ENCODE results near the gene ASXL1. TPM values are rescaled to one million over a fixed set of nuclear protein-coding genes. Genes with fewer than 3 reads are reported as not detected.
A peak's percentile ranks its signal among the peaks of the same experiment; 100 is the strongest.
"Not testable (repeated sequence)": the region's sequence is repeated elsewhere in the genome, so short reads cannot be mapped to it uniquely, and the experiment has no call there.

The ASXL1 gene
- total and polyA plus RNA-seq, 8 donors, result 9.0 to 185 (median 61.7) TPM

GRCh38 chr20:32353848-32354496 is 4.2 kb upstream of the ASXL1 start:
- intact Hi-C loops (cut with DNase I; ENCODE audit: low total_unique reads), result no loop called here
- TF ChIP-seq POLR2AphosphoS5 (IDR thresholded peaks at IDR 0.05) (no peak), CTCF (IDR thresholded peaks at IDR 0.05) (no peak), POLR2A (IDR thresholded peaks at IDR 0.05) (no peak), EP300 (IDR thresholded peaks at IDR 0.05) (no peak)
- 88 to 94% (median 90%) methylated on average over 6 of the region's 6 CpGs for WGBS, 5 donors
- Histone ChIP-seq H3K36me3 (no peaks in the 10 kb centered on the region), H3K27me3 (no peaks in the 10 kb centered on the region), H3K9me3 (no peaks in the 10 kb centered on the region), H3K27ac (no peak overlapping the region), H3K4me1 (peaks cover 13 to 17% (median 16%) of the 10 kb centered on the region in 4 donors), H3K4me3 (no peak overlapping the region)
- no peak for DNase-seq

GRCh38 chr20:32354592-32355416 is 3.3 kb upstream of the ASXL1 start:
- H3K36me3 ChIP-seq, result no peaks in the 10 kb centered on the region
- intact Hi-C loops (cut with DNase I; ENCODE audit: low total_unique reads), result no loop called here
- 37 to 48% (median 41%) methylated on average over 2 of the region's 2 CpGs for WGBS, 5 donors
- no peak overlapping the region for H3K4me3 ChIP-seq
- no peak for DNase-seq
- H3K4me1 ChIP-seq, result peaks cover 15 to 23% (median 19%) of the 10 kb centered on the region in 4 donors
- TF ChIP-seq EP300 (IDR thresholded peaks at IDR 0.05) (no peak), CTCF (IDR thresholded peaks at IDR 0.05) (no peak), POLR2AphosphoS5 (IDR thresholded peaks at IDR 0.05) (no peak), POLR2A (IDR thresholded peaks at IDR 0.05) (no peak)
- H3K27me3 ChIP-seq, result no peaks in the 10 kb centered on the region
- no peaks in the 10 kb centered on the region for H3K9me3 ChIP-seq
- H3K27ac ChIP-seq, result no peak overlapping the region

- H3K4me3 ChIP-seq, result no peak overlapping the region
- H3K27me3 ChIP-seq, result no peaks in the 10 kb centered on the region
- H3K4me1 ChIP-seq, result peaks cover 17 to 29% (median 24%) of the 10 kb centered on the region in 4 donors
- intact Hi-C loops (cut with DNase I; ENCODE audit: low total_unique reads), result no loop called here
- H3K9me3 ChIP-seq, result no peaks in the 10 kb centered on the region
- no peaks in the 10 kb centered on the region for H3K36me3 ChIP-seq
- WGBS, 5 donors, result 79 to 91% (median 83%) methylated on average over 6 of the region's 6 CpGs
- no peak for DNase-seq
- H3K27ac ChIP-seq, result no peak overlapping the region
- TF ChIP-seq POLR2AphosphoS5 (IDR thresholded peaks at IDR 0.05) (no peak), CTCF (IDR thresholded peaks at IDR 0.05) (no peak), EP300 (IDR thresholded peaks at IDR 0.05) (no peak), POLR2A (IDR thresholded peaks at IDR 0.05) (no peak)
Observed at GRCh38 chr20:32355417-32355841, 2.7 kb upstream of the ASXL1 start.

- H3K4me3 ChIP-seq; DNase-seq; H3K36me3 ChIP-seq; intact Hi-C loops (cut with DNase I; ENCODE audit: low total_unique reads); H3K27me3 ChIP-seq; H3K9me3 ChIP-seq: not testable (repeated sequence)
- WGBS, 5 donors, result 77 to 87% (median 83%) methylated on average over 7 of the region's 7 CpGs
- Histone ChIP-seq H3K4me1 (peaks cover 23 to 35% (median 30%) of the 10 kb centered on the region in 4 donors), H3K27ac (peak overlapping the region in 4 of 5 donors; percentile 96 to 98 (median 97))
Observed at GRCh38 chr20:32355907-32356621, 2.1 kb upstream of the ASXL1 start.

Data from stomach (tissue), 9 donors.